ENCODE measurements around the gene ENSA. TPM values are rescaled to one million over a fixed set of nuclear protein-coding genes. Genes with fewer than 3 reads are reported as not detected.

The ENSA gene
- total RNA-seq (193 TPM), polyA plus RNA-seq (ENCODE audit: insufficient read depth, low read depth, low replicate concordance) (172 TPM)
- long read RNA-seq, donor 1, transcript ENSA-208 (4 exons, 2,085 nt) = major isoform, 48 of 69 reads
- long read RNA-seq, donor 1, transcript ENSA-201 (3 exons, 2,818 nt) = minor isoform, 16 of 69 reads
- long read RNA-seq, donor 1, partial matches to known transcripts = 0 of 69 reads
- long read RNA-seq, donor 1, other reads (novel, unspliced or antisense) = 0 of 69 reads
- long read RNA-seq, donor 2, transcript ENSA-205 (4 exons, 792 nt) = minor isoform, 8 of 239 reads
- long read RNA-seq, donor 2, transcript ENSA-201 (3 exons, 2,818 nt) = minor isoform, 19 of 239 reads
- long read RNA-seq, donor 2, transcript ENSA-208 (4 exons, 2,085 nt) = major isoform, 76 of 239 reads
- long read RNA-seq, donor 2, transcript ENSA-207 (2 exons, 703 nt) = minor isoform, 5 of 239 reads
- long read RNA-seq, donor 2, partial matches to known transcripts = 128 of 239 reads
- long read RNA-seq, donor 2, other reads (novel, unspliced or antisense) = 0 of 239 reads
- long read RNA-seq, donor 3, transcript ENSA-205 (4 exons, 792 nt) = minor isoform, 5 of 125 reads
- long read RNA-seq, donor 3, transcript ENSA-207 (2 exons, 703 nt) = minor isoform, 8 of 125 reads
- long read RNA-seq, donor 3, transcript ENSA-208 (4 exons, 2,085 nt) = major isoform, 78 of 125 reads
- long read RNA-seq, donor 3, transcript ENSA-201 (3 exons, 2,818 nt) = minor isoform, 24 of 125 reads
- long read RNA-seq, donor 3, partial matches to known transcripts = 6 of 125 reads
- long read RNA-seq, donor 3, other reads (novel, unspliced or antisense) = 0 of 125 reads
- long read RNA-seq, donor 4, transcript ENSA-201 (3 exons, 2,818 nt) = minor isoform, 16 of 68 reads
- long read RNA-seq, donor 4, transcript ENSA-208 (4 exons, 2,085 nt) = major isoform, 42 of 68 reads
- long read RNA-seq, donor 4, partial matches to known transcripts = 0 of 68 reads
- long read RNA-seq, donor 4, other reads (novel, unspliced or antisense) = 0 of 68 reads
- long read RNA-seq, donor 5, partial matches to known transcripts = 0 of 4 reads
- long read RNA-seq, donor 5, other reads (novel, unspliced or antisense) = 0 of 4 reads
- long read RNA-seq, donor 6, transcript ENSA-205 (4 exons, 792 nt) = minor isoform, 9 of 157 reads
- long read RNA-seq, donor 6, transcript ENSA-208 (4 exons, 2,085 nt) = major isoform, 110 of 157 reads
- long read RNA-seq, donor 6, transcript ENSA-201 (3 exons, 2,818 nt) = minor isoform, 23 of 157 reads
- long read RNA-seq, donor 6, partial matches to known transcripts = 8 of 157 reads
- long read RNA-seq, donor 6, other reads (novel, unspliced or antisense) = 0 of 157 reads
- long read RNA-seq, donor 7, transcript ENSA-201 (3 exons, 2,818 nt) = major isoform, 26 of 80 reads
- long read RNA-seq, donor 7, transcript ENSA-208 (4 exons, 2,085 nt) = minor isoform, 25 of 80 reads
- long read RNA-seq, donor 7, partial matches to known transcripts = 3 of 80 reads
- long read RNA-seq, donor 7, other reads (novel, unspliced or antisense) = 19 of 80 reads
- long read RNA-seq, donor 8, transcript ENSA-201 (3 exons, 2,818 nt) = minor isoform, 17 of 88 reads
- long read RNA-seq, donor 8, transcript ENSA-208 (4 exons, 2,085 nt) = major isoform, 61 of 88 reads
- long read RNA-seq, donor 8, partial matches to known transcripts = 5 of 88 reads
- long read RNA-seq, donor 8, other reads (novel, unspliced or antisense) = 0 of 88 reads
- long read RNA-seq, donor 9, transcript ENSA-201 (3 exons, 2,818 nt) = minor isoform, 9 of 50 reads
- long read RNA-seq, donor 9, transcript ENSA-208 (4 exons, 2,085 nt) = major isoform, 35 of 50 reads
- long read RNA-seq, donor 9, transcript ENSA-207 (2 exons, 703 nt) = minor isoform, 5 of 50 reads
- long read RNA-seq, donor 9, partial matches to known transcripts = 0 of 50 reads
- long read RNA-seq, donor 9, other reads (novel, unspliced or antisense) = 0 of 50 reads
- long read RNA-seq, donor 10, transcript ENSA-201 (3 exons, 2,818 nt) = minor isoform, 21 of 91 reads
- long read RNA-seq, donor 10, transcript ENSA-207 (2 exons, 703 nt) = minor isoform, 7 of 91 reads
- long read RNA-seq, donor 10, transcript ENSA-208 (4 exons, 2,085 nt) = major isoform, 49 of 91 reads
- long read RNA-seq, donor 10, partial matches to known transcripts = 6 of 91 reads
- long read RNA-seq, donor 10, other reads (novel, unspliced or antisense) = 0 of 91 reads

GRCh38 chr1:150629115-150629928 is at the start of gene ENSA:
Gene ENSA (minus strand): TSS chr1:150629612. CDS start chr1:150629470, 142 bp downstream.
- H3K9me3 ChIP-seq (ENCODE audit: control insufficient read depth in 2 of 3, insufficient read depth in 1 of 3, low read length in 3 of 3) = no peaks in the 10 kb centered on the region
- no peaks in the 10 kb centered on the region for H3K27me3 ChIP-seq (ENCODE audit: control insufficient read depth, insufficient read depth, low read length)
- H3K36me3 ChIP-seq (ENCODE audit: control insufficient read depth in 2 of 3, insufficient read depth in 3 of 3, low read length in 3 of 3) = peaks cover 15 to 28% (median 15%) of the 10 kb centered on the region in 3 donors
- TF ChIP-seq, protein P1, sequence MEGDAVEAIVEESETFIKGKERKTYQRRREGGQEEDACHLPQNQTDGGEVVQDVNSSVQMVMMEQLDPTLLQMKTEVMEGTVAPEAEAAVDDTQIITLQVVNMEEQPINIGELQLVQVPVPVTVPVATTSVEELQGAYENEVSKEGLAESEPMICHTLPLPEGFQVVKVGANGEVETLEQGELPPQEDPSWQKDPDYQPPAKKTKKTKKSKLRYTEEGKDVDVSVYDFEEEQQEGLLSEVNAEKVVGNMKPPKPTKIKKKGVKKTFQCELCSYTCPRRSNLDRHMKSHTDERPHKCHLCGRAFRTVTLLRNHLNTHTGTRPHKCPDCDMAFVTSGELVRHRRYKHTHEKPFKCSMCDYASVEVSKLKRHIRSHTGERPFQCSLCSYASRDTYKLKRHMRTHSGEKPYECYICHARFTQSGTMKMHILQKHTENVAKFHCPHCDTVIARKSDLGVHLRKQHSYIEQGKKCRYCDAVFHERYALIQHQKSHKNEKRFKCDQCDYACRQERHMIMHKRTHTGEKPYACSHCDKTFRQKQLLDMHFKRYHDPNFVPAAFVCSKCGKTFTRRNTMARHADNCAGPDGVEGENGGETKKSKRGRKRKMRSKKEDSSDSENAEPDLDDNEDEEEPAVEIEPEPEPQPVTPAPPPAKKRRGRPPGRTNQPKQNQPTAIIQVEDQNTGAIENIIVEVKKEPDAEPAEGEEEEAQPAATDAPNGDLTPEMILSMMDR (IDR thresholded peaks at IDR 0.05; ENCODE audit: borderline replicate concordance, extremely low read depth, insufficient read depth) = no peak
- FAIRE-seq (peak; percentile 89), DNase-seq (peak; percentile 99 to 100 (median 99))
- peaks cover 4 to 9% (median 5%) of the 10 kb centered on the region in 3 donors for H3K4me1 ChIP-seq (ENCODE audit: control insufficient read depth in 2 of 3, insufficient read depth in 2 of 3, low read depth in 1 of 3, low read length in 3 of 3)
- peak within 1 kb of the TSS; percentile 98 to 99 for H3K27ac ChIP-seq (ENCODE audit: low read depth in 2 of 2, low read length in 2 of 2)
- intact Hi-C loops (cut with DNase I) = loop anchor here (10.0 kb wide), 1 partner anchor 55 kb away; the partner anchor contains the start of gene MCL1
- peak within 1 kb of the TSS; percentile 81 to 94 (median 83) for H3K9ac ChIP-seq (ENCODE audit: low read length in 3 of 3)
- peak within 1 kb of the TSS; percentile 90 to 96 (median 93) for H3K4me3 ChIP-seq (ENCODE audit: low read length in 3 of 3)

DNA sequence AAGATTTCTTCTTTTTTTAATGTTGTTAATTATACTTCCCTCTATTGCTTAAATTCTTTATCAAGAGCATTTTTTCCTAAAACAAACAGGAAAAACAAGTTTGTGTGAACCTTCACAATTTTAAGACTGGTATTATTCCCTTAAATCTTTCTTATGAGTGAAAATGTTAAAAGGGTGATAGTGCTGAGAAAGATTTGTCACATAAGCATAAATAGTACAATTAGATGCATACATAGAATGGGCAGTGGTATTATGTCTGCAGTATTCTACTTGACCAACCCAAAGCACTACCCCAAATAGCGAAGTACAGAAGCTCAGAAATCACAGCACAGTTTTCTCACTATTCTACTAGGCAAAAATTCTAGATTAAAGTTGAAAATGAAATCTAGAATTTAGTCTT is 49.6 kb upstream of the ENSA start:
- H3K27me3 ChIP-seq (ENCODE audit: control insufficient read depth, insufficient read depth, low read length) = no peaks in the 10 kb centered on the region
- H3K9me3 ChIP-seq (ENCODE audit: control insufficient read depth in 2 of 3, insufficient read depth in 1 of 3, low read length in 3 of 3) = no peaks in the 10 kb centered on the region
- H3K4me3 ChIP-seq (ENCODE audit: low read length in 3 of 3) = no peak overlapping the region
- TF ChIP-seq, protein P1 (IDR thresholded peaks at IDR 0.05; ENCODE audit: borderline replicate concordance, extremely low read depth, insufficient read depth) = no peak
- FAIRE-seq = no peak
- intact Hi-C loops (cut with DNase I) = no loop called here
- H3K9ac ChIP-seq (ENCODE audit: low read length in 3 of 3) = no peak overlapping the region
- no peak for DNase-seq
- H3K27ac ChIP-seq (ENCODE audit: low read depth in 2 of 2, low read length in 2 of 2) = no peak overlapping the region
- H3K36me3 ChIP-seq (ENCODE audit: control insufficient read depth in 2 of 3, insufficient read depth in 3 of 3, low read length in 3 of 3) = no peaks in the 10 kb centered on the region
- no peaks in the 10 kb centered on the region for H3K4me1 ChIP-seq (ENCODE audit: control insufficient read depth in 2 of 3, insufficient read depth in 2 of 3, low read depth in 1 of 3, low read length in 3 of 3)
